NCI-H2196 (cell line): ENCODE results near the gene PAAF1.
"Not testable (repeated sequence)": the region's sequence is repeated elsewhere in the genome, so short reads cannot be mapped to it uniquely, and the experiment has no call there.

Experiments
- DNase-seq: peaks from one replicate; lab custom pipeline; 2025; ENCODE audit not compliant: unreplicated experiment; lab: John Stamatoyannopoulos, UW

PAAF1 gene

GRCh38 chr11:73880449-73880848 lies 3.6 kb downstream of the PAAF1 start:
- DNase-seq, result not testable (repeated sequence)

- DNase-seq, result no peak
Measured at GRCh38 chr11:73883856-73884255, 7.1 kb downstream of the PAAF1 start.

GRCh38 chr11:73888244-73888643 lies 11.4 kb downstream of the PAAF1 start:
- no peak for DNase-seq

GRCh38 chr11:73889019-73889418 lies 12.2 kb downstream of the PAAF1 start:
- DNase-seq, result no peak

- DNase-seq, result no peak
Measured at GRCh38 chr11:73889536-73889935, 12.7 kb downstream of the PAAF1 start.

- DNase-seq, result no peak
Measured at GRCh38 chr11:73893041-73893440, 16.2 kb downstream of the PAAF1 start.

GRCh38 chr11:73894725-73895335 lies 18.0 kb downstream of the PAAF1 start:
- no peak for DNase-seq

- no peak for DNase-seq
Measured at GRCh38 chr11:73902303-73902702, 25.5 kb downstream of the PAAF1 start.

- no peak for DNase-seq
Measured at GRCh38 chr11:73907191-73907590, 30.4 kb downstream of the PAAF1 start.

- no peak for DNase-seq
Measured at GRCh38 chr11:73912026-73912425, 35.2 kb downstream of the PAAF1 start.

- no peak for DNase-seq
Measured at GRCh38 chr11:73913472-73913871, 36.7 kb downstream of the PAAF1 start.

- no peak for DNase-seq
Measured at GRCh38 chr11:73914284-73914683, 37.5 kb downstream of the PAAF1 start.

- peak; percentile 5 for DNase-seq
Measured at GRCh38 chr11:73916435-73916834, 39.6 kb downstream of the PAAF1 start.

- no peak for DNase-seq
Measured at GRCh38 chr11:73921180-73921579, 44.4 kb downstream of the PAAF1 start.

- DNase-seq, result no peak
Measured at GRCh38 chr11:73929388-73929787, 52.6 kb downstream of the PAAF1 start.

- DNase-seq, result peak; percentile 68
Measured at GRCh38 chr11:73931039-73931645, 54.3 kb downstream of the PAAF1 start.

GRCh38 chr11:73931951-73932350 lies 55.2 kb downstream of the PAAF1 start:
- no peak for DNase-seq

GRCh38 chr11:73932781-73933180 lies 56.0 kb downstream of the PAAF1 start:
- no peak for DNase-seq

GRCh38 chr11:73936047-73936446 lies 59.2 kb downstream of the PAAF1 start:
- not testable (repeated sequence) for DNase-seq

- DNase-seq, result no peak
Measured at GRCh38 chr11:73939096-73939495, 62.3 kb downstream of the PAAF1 start.

GRCh38 chr11:73940801-73941570 lies 64.2 kb downstream of the PAAF1 start:
- DNase-seq, result no peak

- DNase-seq, result no peak
Measured at GRCh38 chr11:73942010-73942409, 65.2 kb downstream of the PAAF1 start.
